HG03064 (cell line): ENCODE results near the gene LRRC43.
"Not testable (repeated sequence)": the region's sequence is repeated elsewhere in the genome, so short reads cannot be mapped to it uniquely, and the experiment has no call there.

ENCODE experiments used
- ATAC-seq: cut with Tn5 transposase; IDR thresholded peaks from one replicate; pipeline ENCODE4 v1.9.1; 2021; ENCODE audit warnings: low read depth; ENCODE audit not compliant: unreplicated experiment

LRRC43 gene

GRCh38 chr12:122190842-122191668, 8.1 kb downstream of the LRRC43 start:
- no peak for ATAC-seq

DNA sequence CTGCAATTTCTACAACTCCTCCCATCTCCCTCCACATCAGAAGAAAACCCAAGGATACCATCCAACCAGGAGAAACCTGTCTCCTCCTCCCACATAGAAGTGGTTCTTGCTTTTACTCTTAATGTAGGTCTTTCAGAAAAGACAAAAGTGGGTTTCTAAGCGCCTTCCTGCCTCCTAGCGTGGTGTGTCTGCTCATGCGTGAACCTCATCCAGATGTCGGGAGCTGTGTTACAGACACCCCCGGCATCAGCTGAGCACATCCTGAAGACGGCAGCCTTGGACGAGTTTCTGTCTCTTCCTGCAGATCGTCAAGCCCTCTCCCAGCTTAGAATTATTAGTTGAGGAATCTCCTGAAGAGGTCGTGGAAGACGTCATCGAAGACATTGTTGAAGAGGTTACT, 9.5 kb downstream of the LRRC43 start:
- no peak for ATAC-seq

GRCh38 chr12:122194804-122195203, 11.9 kb downstream of the LRRC43 start:
- ATAC-seq = no peak

- no peak for ATAC-seq
Measured at GRCh38 chr12:122195405-122195804, 12.5 kb downstream of the LRRC43 start.

DNA sequence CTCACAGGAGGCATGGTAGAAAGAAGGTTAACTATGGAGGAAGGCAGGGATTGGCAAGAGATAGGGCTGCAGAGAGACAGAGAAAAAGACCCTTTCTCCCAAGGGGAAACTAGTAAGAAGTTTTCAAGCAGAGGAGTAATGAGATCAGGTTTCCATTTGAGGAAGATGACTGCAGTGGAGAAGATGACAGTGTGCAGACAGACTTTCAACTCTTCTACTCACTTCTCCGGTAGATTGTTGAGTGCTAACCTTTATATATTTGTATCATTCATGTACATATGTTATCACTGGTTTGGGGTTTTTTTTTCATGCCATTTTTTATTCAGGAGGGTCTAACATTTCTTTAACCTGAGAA, 14.7 kb downstream of the LRRC43 start:
- ATAC-seq = no peak

GRCh38 chr12:122199484-122200355, 16.8 kb downstream of the LRRC43 start:
- ATAC-seq = no peak

GRCh38 chr12:122200541-122201175, 17.7 kb downstream of the LRRC43 start:
- ATAC-seq = no peak

DNA sequence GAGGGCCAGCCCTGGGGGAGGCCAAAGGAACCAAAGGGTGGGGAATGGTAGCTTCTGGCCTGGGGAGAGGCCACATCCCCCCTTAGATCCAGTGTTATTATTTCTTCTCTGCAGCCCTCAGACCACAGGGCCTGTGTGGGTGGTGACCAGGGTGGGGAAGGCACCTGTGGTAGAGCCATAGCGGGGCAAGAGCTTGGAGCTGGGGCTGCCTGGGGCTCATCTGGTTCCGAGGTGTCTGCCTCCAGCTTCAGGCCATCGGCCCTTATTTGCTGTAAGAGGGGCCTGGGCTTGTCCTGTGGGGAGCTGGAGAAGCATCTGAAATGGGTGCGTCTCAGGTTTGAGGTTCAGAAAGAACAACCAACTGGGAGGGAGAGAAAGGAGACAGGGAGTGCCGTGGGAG, 18.5 kb downstream of the LRRC43 start:
- ATAC-seq = no peak

DNA sequence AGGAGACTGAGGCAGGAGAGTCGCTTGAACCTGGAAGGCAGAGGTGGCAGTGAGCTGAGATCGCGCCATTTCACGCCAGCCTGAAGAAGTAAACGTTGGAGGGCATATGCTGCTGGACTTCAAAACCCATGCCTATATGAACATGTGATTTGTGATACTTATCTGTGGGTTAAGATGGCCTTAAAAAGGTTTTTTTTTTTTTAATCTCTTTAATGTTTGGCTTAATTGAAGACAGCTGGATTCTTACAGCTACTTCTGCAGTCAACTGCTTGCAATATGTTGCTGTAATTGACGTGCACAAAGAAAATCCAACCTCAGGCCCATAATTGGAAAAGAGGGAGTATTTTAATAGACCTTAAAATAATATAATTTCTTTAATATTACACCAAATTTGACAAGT, 19.1 kb downstream of the LRRC43 start:
- ATAC-seq = no peak

DNA sequence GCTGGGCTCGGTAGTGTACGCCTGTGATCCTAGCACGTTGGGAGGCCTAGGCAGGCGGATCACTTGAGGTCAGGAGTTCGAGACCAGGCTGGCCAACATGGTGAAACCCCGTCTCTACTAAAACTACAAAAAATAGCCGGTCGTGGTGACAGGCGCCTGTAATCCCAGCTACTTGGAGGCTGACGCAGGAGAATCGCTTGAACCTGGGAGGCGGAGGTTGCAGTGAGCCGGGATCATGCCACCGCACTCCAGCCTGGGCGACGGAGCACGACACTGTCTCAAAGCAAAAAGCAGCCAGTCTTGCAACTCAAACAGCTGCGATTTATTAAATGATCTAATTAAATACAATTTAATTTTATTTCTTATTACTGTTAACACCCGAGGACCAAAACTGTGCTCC, 19.9 kb downstream of the LRRC43 start:
- ATAC-seq = not testable (repeated sequence)

GRCh38 chr12:122203301-122204166, 20.6 kb downstream of the LRRC43 start, which contains the start of gene B3GNT4:
B3GNT4 (plus strand) TSS chr12:122203709; CDS start chr12:122204619, 910 bp downstream.
- ATAC-seq = no peak

DNA sequence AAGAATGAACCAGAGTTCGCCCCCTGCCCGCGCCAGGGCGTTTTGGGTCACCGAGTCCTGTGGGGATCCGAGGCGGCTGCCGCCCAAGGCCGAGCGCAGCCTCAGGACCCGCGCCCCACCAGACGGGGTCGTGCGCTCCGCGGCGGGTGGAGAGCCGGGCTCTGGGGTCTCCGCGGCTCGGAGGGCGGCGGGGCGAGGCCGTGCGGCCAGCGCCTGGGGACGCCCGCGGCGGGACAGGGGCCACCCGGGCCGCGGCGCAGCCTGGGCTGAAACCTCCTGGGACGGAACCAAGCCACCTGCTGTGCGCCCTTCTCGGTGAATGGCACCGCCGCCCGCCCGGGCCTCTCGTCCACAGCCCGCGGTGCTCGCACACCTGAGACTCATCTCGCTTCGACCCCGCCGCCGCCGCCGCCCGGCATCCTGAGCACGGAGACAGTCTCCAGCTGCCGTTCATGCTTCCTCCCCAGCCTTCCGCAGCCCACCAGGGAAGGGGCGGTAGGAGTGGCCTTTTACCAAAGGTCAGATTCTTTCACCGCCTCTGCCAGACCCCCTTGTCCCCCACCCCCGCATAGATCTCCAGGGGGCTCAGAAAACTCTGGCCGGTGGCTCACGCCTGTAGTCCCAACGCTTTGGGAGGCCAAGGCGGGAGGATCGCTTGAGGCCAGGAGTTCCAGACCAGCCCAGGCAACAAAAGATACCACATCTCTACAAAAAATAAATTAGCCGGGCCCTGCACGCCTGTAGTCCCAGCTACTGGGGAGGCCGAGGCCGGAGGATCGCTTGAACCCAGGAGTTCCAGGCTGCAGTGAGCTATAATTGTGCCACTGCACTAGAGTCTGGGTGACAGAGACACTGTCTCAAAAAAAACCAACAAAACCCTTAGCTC, 21.5 kb downstream of the LRRC43 start:
- no peak for ATAC-seq

DNA sequence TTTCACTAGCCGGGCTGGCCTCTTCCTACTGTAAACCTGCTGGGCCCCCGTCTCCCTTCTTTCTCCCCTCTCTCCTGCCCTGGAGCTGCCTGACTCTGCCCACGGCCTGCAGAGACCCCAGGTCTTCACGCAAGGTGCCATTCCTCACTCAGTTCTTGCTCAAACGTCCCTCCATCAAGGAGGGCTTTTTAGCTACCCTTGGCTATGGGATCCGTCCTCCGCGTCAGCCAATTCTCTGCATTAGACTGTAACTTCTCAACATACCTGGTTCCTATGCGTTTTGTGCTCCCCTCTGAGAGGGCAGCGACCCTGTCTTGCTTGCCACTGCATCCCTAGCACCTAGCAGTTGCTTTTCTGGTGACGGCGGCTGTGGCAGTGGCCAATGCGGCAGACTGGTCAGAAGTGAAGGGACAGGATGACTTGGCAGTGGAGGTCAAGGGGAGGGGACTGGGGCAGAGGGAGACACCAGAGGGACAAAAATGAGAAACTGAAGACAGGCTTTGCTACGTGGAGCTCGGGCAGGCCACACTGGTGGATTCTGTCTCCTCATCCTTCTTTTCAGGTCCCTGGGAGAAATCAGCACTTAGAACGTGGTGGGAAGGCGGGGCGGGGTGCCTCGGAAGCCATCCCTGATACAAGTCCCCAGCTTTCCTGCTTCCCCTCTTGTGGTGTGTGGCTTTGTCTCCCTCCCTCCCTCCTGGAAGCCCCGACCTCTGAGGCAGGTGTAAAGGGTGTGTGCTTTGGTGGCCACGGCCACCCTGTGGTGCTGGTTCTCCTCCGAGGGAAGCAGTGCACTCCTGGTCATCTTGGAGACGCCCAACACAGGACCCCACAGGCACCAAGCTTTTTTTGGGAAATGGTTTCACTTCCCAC, 22.4 kb downstream of the LRRC43 start:
- ATAC-seq = no peak

DNA sequence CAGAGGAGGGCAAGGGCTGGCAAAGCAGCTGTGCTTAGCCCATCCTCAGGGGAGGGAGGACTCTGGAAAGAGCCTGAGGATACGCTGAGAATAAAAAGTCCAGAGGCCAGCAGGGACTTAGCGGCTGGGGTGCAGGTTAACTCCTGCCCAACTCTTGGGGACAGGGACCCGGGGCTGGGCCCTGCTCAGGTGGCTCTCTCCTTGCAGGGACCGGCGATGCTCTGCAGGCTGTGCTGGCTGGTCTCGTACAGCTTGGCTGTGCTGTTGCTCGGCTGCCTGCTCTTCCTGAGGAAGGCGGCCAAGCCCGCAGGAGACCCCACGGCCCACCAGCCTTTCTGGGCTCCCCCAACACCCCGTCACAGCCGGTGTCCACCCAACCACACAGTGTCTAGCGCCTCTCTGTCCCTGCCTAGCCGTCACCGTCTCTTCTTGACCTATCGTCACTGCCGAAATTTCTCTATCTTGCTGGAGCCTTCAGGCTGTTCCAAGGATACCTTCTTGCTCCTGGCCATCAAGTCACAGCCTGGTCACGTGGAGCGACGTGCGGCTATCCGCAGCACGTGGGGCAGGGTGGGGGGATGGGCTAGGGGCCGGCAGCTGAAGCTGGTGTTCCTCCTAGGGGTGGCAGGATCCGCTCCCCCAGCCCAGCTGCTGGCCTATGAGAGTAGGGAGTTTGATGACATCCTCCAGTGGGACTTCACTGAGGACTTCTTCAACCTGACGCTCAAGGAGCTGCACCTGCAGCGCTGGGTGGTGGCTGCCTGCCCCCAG, 23.4 kb downstream of the LRRC43 start:
- ATAC-seq = no peak

DNA sequence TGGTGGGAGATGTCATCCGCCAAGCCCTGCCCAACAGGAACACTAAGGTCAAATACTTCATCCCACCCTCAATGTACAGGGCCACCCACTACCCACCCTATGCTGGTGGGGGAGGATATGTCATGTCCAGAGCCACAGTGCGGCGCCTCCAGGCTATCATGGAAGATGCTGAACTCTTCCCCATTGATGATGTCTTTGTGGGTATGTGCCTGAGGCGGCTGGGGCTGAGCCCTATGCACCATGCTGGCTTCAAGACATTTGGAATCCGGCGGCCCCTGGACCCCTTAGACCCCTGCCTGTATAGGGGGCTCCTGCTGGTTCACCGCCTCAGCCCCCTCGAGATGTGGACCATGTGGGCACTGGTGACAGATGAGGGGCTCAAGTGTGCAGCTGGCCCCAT, 24.1 kb downstream of the LRRC43 start:
- no peak for ATAC-seq

DNA sequence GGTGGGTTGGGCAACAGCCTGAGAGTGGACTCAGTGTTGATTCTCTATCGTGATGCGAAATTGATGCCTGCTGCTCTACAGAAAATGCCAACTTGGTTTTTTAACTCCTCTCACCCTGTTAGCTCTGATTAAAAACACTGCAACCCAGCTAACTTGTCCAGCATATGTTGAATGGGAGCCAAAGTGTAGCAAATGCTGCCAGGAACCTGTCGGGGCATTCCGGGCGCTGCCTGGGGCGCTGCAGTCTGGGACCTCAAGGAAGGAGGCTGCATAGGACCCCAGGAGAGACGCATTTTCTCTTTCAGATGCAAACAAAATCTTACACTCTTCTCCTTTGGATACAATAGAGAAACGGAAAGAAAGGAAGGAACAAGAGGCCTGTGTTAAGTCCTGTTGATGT, 24.5 kb downstream of the LRRC43 start:
- ATAC-seq = no peak

DNA sequence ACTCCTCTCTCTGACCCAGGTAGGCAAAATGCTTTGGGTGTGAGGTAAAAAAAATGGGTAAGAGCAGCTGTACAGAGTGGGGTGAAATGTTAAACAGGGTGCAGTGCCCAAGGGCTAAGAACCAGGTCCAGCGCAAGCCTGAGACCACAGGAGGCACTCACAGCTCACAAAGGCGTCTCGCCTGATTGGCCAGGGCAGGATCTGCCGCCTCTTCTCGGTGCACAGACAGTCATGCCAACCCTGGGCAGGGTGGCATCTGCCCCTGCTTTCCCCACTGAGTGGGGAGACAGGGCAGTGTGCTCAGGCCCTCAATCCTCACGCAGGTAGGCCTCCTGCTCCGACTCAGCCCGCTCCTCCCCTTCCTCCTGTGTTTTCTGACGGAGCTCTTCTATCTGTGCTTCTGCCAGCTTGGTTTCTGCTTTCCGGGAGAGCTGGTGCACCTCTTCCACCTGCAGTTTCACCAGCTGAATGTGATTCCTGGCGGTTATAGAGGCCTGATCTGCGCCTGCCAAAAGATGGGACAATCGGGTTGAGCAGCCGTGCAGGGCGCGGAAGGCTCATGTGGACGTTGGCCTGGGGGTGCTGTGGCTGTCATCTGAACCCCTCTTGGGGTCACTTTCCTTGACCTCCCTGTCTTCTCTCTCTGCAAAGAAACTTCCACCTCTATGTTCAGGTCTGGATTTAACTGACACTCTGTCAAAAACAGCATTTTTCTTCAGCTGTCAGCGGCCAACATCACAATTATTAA, 25.3 kb downstream of the LRRC43 start:
- no peak for ATAC-seq
